Adrenal gland (tissue), 5 donors: ENCODE data around the gene RHEX.

Source experiments
- CTCF ChIP-seq, 6 experiments: fragments of 450-650 bp in 4 of 6; fragments of 200-600 bp in 2 of 6; sonication (generic) in 1 of 6; IDR thresholded peaks; 1 replicate in 5 of 6; 2 replicates in 1 of 6; pipeline versions ENCODE4 v1.5.1 to v1.8.0; 2016 to 2021; ENCODE audit warnings: antibody characterized with exemption in 6 of 6, mild to moderate bottlenecking in 2 of 6, moderate library complexity in 1 of 6
- POLR2A ChIP-seq, 2 donors: fragments of 450-650 bp; IDR thresholded peaks; one replicate each; pipeline ENCODE4 v1.6.1; 2017; ENCODE audit warnings: antibody characterized with exemption in 2 of 2, mild to moderate bottlenecking in 2 of 2, moderate library complexity in 1 of 2
- donor health status: DM: no; HTN: no; CAD: no.

- TF ChIP-seq CTCF (IDR thresholded peaks at IDR 0.05), result no peak
- no peak for TF ChIP-seq POLR2A (IDR thresholded peaks at IDR 0.05)
Observed at GRCh38 chr1:206116873-206117150, 63.8 kb downstream of the RHEX start.
